Breast epithelium (tissue), 3 donors: ENCODE measurements around the gene HDAC9.

ENCODE experiments used
- CTCF ChIP-seq, 3 donors: fragments of 450-650 bp; IDR thresholded peaks; one replicate each; pipeline ENCODE4 v1.5.1; 2016 to 2017; ENCODE audit warnings: antibody characterized with exemption in 3 of 3, mild to moderate bottlenecking in 3 of 3, moderate library complexity in 3 of 3
- POLR2AphosphoS5 ChIP-seq, 3 donors: sonication (generic); formaldehyde crosslinking; IDR thresholded peaks; one replicate each; pipeline ENCODE4 v1.6.1; 2017; ENCODE audit warnings: antibody characterized with exemption in 3 of 3

- no peak for TF ChIP-seq CTCF (IDR thresholded peaks at IDR 0.05)
- TF ChIP-seq POLR2AphosphoS5 (IDR thresholded peaks at IDR 0.05): no peak
These were observed 310.6 kb downstream of the HDAC9 start for GRCh38 chr7:18806177-18806576.
